Sigmoid colon (tissue), 4 donors: Measurements from ENCODE around the gene IQSEC3.

ENCODE experiments used
- POLR2AphosphoS5 ChIP-seq, 4 donors: sonication (generic); formaldehyde crosslinking; IDR thresholded peaks; one replicate each; pipeline ENCODE4 v1.6.1; 2017; ENCODE audit warnings: antibody characterized with exemption in 4 of 4
- TF ChIP-seq, protein P1 (sequence below), 4 experiments: fragments of 450-650 bp in 3 of 4; fragments of 200-600 bp in 1 of 4; IDR thresholded peaks; one replicate each; pipeline ENCODE4 v1.5.1; 2016 to 2019; ENCODE audit warnings: antibody characterized with exemption in 4 of 4, mild to moderate bottlenecking in 3 of 4, moderate library complexity in 2 of 4

DNA sequence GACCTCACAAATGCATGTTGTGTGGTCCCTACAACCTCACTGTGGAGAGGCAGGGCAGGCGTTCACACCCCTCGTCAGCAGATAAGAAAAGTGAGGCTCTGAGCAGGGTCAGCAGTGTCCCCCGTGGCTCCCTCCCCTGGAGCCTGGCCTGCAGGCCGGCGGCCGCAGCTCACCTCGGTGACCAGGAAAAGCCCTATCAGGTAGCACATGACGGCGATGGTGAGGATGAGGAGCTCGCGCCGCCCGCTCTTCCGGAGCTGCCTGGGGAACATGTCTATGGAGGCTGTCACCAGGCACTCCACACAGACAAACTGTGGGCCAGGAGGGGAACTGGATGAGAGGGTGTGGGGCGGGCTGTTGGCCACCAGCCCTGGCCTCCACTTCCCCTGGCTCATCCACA, 129.4 kb downstream of the IQSEC3 start:
- TF ChIP-seq, protein P1, sequence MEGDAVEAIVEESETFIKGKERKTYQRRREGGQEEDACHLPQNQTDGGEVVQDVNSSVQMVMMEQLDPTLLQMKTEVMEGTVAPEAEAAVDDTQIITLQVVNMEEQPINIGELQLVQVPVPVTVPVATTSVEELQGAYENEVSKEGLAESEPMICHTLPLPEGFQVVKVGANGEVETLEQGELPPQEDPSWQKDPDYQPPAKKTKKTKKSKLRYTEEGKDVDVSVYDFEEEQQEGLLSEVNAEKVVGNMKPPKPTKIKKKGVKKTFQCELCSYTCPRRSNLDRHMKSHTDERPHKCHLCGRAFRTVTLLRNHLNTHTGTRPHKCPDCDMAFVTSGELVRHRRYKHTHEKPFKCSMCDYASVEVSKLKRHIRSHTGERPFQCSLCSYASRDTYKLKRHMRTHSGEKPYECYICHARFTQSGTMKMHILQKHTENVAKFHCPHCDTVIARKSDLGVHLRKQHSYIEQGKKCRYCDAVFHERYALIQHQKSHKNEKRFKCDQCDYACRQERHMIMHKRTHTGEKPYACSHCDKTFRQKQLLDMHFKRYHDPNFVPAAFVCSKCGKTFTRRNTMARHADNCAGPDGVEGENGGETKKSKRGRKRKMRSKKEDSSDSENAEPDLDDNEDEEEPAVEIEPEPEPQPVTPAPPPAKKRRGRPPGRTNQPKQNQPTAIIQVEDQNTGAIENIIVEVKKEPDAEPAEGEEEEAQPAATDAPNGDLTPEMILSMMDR (IDR thresholded peaks at IDR 0.05) = no peak
- no peak for TF ChIP-seq POLR2AphosphoS5 (IDR thresholded peaks at IDR 0.05)
